ENCODE results near the gene IL12RB2. TPM values are rescaled to one million over a fixed set of nuclear protein-coding genes. Genes with fewer than 3 reads are reported as not detected.

Gene IL12RB2
- total and polyA plus RNA-seq, 2 experiments from 2014 or later: 0.12 TPM; not detected in 1

- Histone ChIP-seq H3K27ac (no peak overlapping the region), H3K9me3 (ENCODE audit: low read depth) (no peaks in the 10 kb centered on the region), H3K4me3 (no peak overlapping the region), H3K27me3 (no peaks in the 10 kb centered on the region), H3K36me3 (no peaks in the 10 kb centered on the region), H3K4me1 (ENCODE audit: low read depth) (no peaks in the 10 kb centered on the region)
- DNase-seq (ENCODE audit: low read depth in 1 of 2, low spot score in 1 of 2): no peak
- TF ChIP-seq, protein P1, sequence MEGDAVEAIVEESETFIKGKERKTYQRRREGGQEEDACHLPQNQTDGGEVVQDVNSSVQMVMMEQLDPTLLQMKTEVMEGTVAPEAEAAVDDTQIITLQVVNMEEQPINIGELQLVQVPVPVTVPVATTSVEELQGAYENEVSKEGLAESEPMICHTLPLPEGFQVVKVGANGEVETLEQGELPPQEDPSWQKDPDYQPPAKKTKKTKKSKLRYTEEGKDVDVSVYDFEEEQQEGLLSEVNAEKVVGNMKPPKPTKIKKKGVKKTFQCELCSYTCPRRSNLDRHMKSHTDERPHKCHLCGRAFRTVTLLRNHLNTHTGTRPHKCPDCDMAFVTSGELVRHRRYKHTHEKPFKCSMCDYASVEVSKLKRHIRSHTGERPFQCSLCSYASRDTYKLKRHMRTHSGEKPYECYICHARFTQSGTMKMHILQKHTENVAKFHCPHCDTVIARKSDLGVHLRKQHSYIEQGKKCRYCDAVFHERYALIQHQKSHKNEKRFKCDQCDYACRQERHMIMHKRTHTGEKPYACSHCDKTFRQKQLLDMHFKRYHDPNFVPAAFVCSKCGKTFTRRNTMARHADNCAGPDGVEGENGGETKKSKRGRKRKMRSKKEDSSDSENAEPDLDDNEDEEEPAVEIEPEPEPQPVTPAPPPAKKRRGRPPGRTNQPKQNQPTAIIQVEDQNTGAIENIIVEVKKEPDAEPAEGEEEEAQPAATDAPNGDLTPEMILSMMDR (IDR thresholded peaks at IDR 0.05; ENCODE audit: low read depth, low read length): no peak
Measured at GRCh38 chr1:67281244-67281643, 26.4 kb upstream of the IL12RB2 start.

DNA sequence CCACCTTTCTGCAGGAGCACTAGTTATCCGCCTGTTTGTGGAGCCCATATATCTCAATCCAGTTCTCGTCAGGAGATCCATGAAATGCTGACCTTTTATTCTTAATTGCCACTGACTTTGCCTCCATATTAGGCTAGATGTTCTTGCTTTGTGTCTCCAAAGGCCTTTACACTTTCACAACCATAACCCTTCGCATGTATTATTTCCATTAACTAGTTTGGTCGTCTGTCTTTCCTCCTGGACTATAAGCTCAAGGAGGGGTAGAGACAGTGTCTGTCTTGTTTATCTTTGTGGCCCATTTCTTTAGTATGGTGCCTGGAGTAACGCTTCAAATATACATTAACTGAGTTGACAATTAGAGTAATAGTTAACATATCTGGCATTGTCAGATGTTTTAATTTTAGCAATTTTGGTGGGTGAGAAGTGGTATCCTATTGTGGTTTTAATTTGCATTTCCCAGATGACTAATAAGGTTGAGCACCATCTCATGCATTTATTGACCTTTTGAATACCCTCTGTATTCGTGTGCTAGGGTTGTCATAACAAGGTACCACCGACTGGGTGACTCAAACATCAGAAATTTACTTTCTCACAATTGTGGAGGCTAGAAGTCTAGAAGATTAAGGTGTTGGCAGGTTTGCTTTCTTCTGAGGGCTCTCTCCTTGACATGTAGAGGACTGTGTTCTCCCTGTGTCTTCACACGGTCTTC lies 21.7 kb upstream of the IL12RB2 start:
- no peaks in the 10 kb centered on the region for H3K27me3 ChIP-seq
- DNase-seq (ENCODE audit: low read depth in 1 of 2, low spot score in 1 of 2): no peak
- TF ChIP-seq, protein P1 (IDR thresholded peaks at IDR 0.05; ENCODE audit: low read depth, low read length): no peak

GRCh38 chr1:67290236-67290635 lies 17.4 kb upstream of the IL12RB2 start:
- H3K4me3 ChIP-seq: no peak overlapping the region
- no peaks in the 10 kb centered on the region for H3K9me3 ChIP-seq (ENCODE audit: low read depth)
- H3K4me1 ChIP-seq (ENCODE audit: low read depth): no peaks in the 10 kb centered on the region
- H3K27ac ChIP-seq: no peak overlapping the region
- no peaks in the 10 kb centered on the region for H3K36me3 ChIP-seq
- TF ChIP-seq, protein P1 (IDR thresholded peaks at IDR 0.05; ENCODE audit: low read depth, low read length): no peak
- H3K27me3 ChIP-seq: no peaks in the 10 kb centered on the region
- DNase-seq (ENCODE audit: low read depth in 1 of 2, low spot score in 1 of 2): no peak

More for the DNA sequence above, 21.7 kb upstream of the IL12RB2 start:
- Histone ChIP-seq H3K27ac (no peak overlapping the region), H3K36me3 (no peaks in the 10 kb centered on the region), H3K4me1 (ENCODE audit: low read depth) (no peaks in the 10 kb centered on the region), H3K4me3 (no peak overlapping the region), H3K9me3 (ENCODE audit: low read depth) (no peaks in the 10 kb centered on the region)

- DNase-seq (ENCODE audit: low read depth in 1 of 2, low spot score in 1 of 2): no peak
- Histone ChIP-seq H3K27me3 (no peaks in the 10 kb centered on the region), H3K4me3 (no peak overlapping the region), H3K27ac (no peak overlapping the region), H3K4me1 (ENCODE audit: low read depth) (no peaks in the 10 kb centered on the region), H3K36me3 (no peaks in the 10 kb centered on the region), H3K9me3 (ENCODE audit: low read depth) (no peaks in the 10 kb centered on the region)
- TF ChIP-seq, protein P1 (IDR thresholded peaks at IDR 0.05; ENCODE audit: low read depth, low read length): no peak
Measured at GRCh38 chr1:67294836-67295617, 12.6 kb upstream of the IL12RB2 start.

GRCh38 chr1:67298762-67299161 lies 8.9 kb upstream of the IL12RB2 start:
- Histone ChIP-seq H3K36me3 (no peaks in the 10 kb centered on the region), H3K4me3 (no peak overlapping the region), H3K27me3 (peaks cover 13% of the 10 kb centered on the region), H3K9me3 (ENCODE audit: low read depth) (no peaks in the 10 kb centered on the region), H3K27ac (no peak overlapping the region), H3K4me1 (ENCODE audit: low read depth) (no peaks in the 10 kb centered on the region)
- no peak for DNase-seq (ENCODE audit: low read depth in 1 of 2, low spot score in 1 of 2)
- TF ChIP-seq, protein P1 (IDR thresholded peaks at IDR 0.05; ENCODE audit: low read depth, low read length): no peak
